HUES48 (cell line): ENCODE results near the gene CLTA.
A peak's percentile ranks its signal among the peaks of the same experiment; 100 is the strongest.

Experiments
- H3K27ac ChIP-seq: one replicate; pipeline ENCODE4 v1.7.0; 2013; ENCODE audit warnings: low read depth, low read length, inconsistent platforms
- H3K27me3 ChIP-seq: 2 replicates; pipeline ENCODE4 v1.6.1; 2013; ENCODE audit warnings: mild to moderate bottlenecking, low read length; ENCODE audit not compliant: control insufficient read depth, insufficient read depth
- H3K36me3 ChIP-seq: 2 replicates; pipeline ENCODE4 v1.6.1; 2013; ENCODE audit warnings: low read length; ENCODE audit not compliant: control insufficient read depth, insufficient read depth
- H3K4me1 ChIP-seq: 2 replicates; pipeline ENCODE4 v1.6.1; 2013; ENCODE audit warnings: mild to moderate bottlenecking, low read length; ENCODE audit not compliant: control insufficient read depth, insufficient read depth
- H3K4me3 ChIP-seq: 2 replicates; pipeline ENCODE4 v1.5.1; 2013; ENCODE audit warnings: mild to moderate bottlenecking, low read depth, low read length
- H3K9ac ChIP-seq: 2 replicates; pipeline ENCODE4 v1.6.1; 2013; ENCODE audit warnings: mild to moderate bottlenecking, low read depth, low read length, moderate library complexity
- H3K9me3 ChIP-seq: 2 replicates; pipeline ENCODE4 v1.6.1; 2013; ENCODE audit warnings: low read length; ENCODE audit not compliant: control insufficient read depth, insufficient read depth

The CLTA gene

GRCh38 chr9:36191290-36191645, 547 bp downstream of the CLTA start:
- H3K9me3 ChIP-seq: no peaks in the 10 kb centered on the region
- H3K27ac ChIP-seq: peak overlapping the region; percentile 95
- peak overlapping the region; percentile 94 for H3K4me3 ChIP-seq
- H3K4me1 ChIP-seq: peaks cover 23% of the 10 kb centered on the region
- peak overlapping the region; percentile 90 for H3K9ac ChIP-seq
- peaks cover 16% of the 10 kb centered on the region for H3K36me3 ChIP-seq
- no peaks in the 10 kb centered on the region for H3K27me3 ChIP-seq

GRCh38 chr9:36191686-36192085, 965 bp downstream of the CLTA start:
- Histone ChIP-seq H3K27ac (peak overlapping the region; percentile 95), H3K4me3 (peak overlapping the region; percentile 94), H3K4me1 (peaks cover 23% of the 10 kb centered on the region), H3K36me3 (peaks cover 19% of the 10 kb centered on the region), H3K9me3 (no peaks in the 10 kb centered on the region), H3K27me3 (no peaks in the 10 kb centered on the region), H3K9ac (peak overlapping the region; percentile 90)

GRCh38 chr9:36192196-36192595, 1.5 kb downstream of the CLTA start:
- Histone ChIP-seq H3K27ac (no peak overlapping the region), H3K9me3 (no peaks in the 10 kb centered on the region), H3K27me3 (no peaks in the 10 kb centered on the region), H3K4me3 (peak overlapping the region; percentile 94), H3K36me3 (peaks cover 24% of the 10 kb centered on the region), H3K4me1 (peaks cover 23% of the 10 kb centered on the region), H3K9ac (peak overlapping the region; percentile 90; the same call in 1 of the 2 replicates)

- Histone ChIP-seq H3K4me3 (peak overlapping the region; percentile 94), H3K27ac (no peak overlapping the region), H3K27me3 (no peaks in the 10 kb centered on the region), H3K9ac (no peak overlapping the region), H3K4me1 (peaks cover 23% of the 10 kb centered on the region), H3K36me3 (peaks cover 32% of the 10 kb centered on the region), H3K9me3 (no peaks in the 10 kb centered on the region)
Measured at GRCh38 chr9:36193023-36193422, 2.3 kb downstream of the CLTA start.

GRCh38 chr9:36194326-36195000, 3.7 kb downstream of the CLTA start:
- no peak overlapping the region for H3K4me3 ChIP-seq
- H3K9ac ChIP-seq: no peak overlapping the region
- H3K27me3 ChIP-seq: no peaks in the 10 kb centered on the region
- no peaks in the 10 kb centered on the region for H3K9me3 ChIP-seq
- peaks cover 45% of the 10 kb centered on the region for H3K36me3 ChIP-seq
- H3K4me1 ChIP-seq: peaks cover 18% of the 10 kb centered on the region
- no peak overlapping the region for H3K27ac ChIP-seq

- Histone ChIP-seq H3K4me1 (no peaks in the 10 kb centered on the region), H3K27me3 (no peaks in the 10 kb centered on the region), H3K27ac (no peak overlapping the region), H3K4me3 (no peak overlapping the region), H3K9ac (no peak overlapping the region), H3K36me3 (peaks cover 99% of the 10 kb centered on the region), H3K9me3 (no peaks in the 10 kb centered on the region)
Measured at GRCh38 chr9:36204906-36205547, 14.3 kb downstream of the CLTA start.

GRCh38 chr9:36207016-36207415, 16.3 kb downstream of the CLTA start:
- H3K27ac ChIP-seq: no peak overlapping the region
- no peak overlapping the region for H3K4me3 ChIP-seq
- H3K36me3 ChIP-seq: peaks cover 99% of the 10 kb centered on the region
- no peaks in the 10 kb centered on the region for H3K9me3 ChIP-seq
- H3K27me3 ChIP-seq: no peaks in the 10 kb centered on the region
- no peak overlapping the region for H3K9ac ChIP-seq
- no peaks in the 10 kb centered on the region for H3K4me1 ChIP-seq

- no peak overlapping the region for H3K9ac ChIP-seq
- peaks cover 99% of the 10 kb centered on the region for H3K36me3 ChIP-seq
- no peak overlapping the region for H3K27ac ChIP-seq
- H3K4me3 ChIP-seq: no peak overlapping the region
- no peaks in the 10 kb centered on the region for H3K9me3 ChIP-seq
- no peaks in the 10 kb centered on the region for H3K27me3 ChIP-seq
- no peaks in the 10 kb centered on the region for H3K4me1 ChIP-seq
Measured at GRCh38 chr9:36207546-36208012, 16.9 kb downstream of the CLTA start.

GRCh38 chr9:36208521-36209253, 18.0 kb downstream of the CLTA start:
- no peaks in the 10 kb centered on the region for H3K9me3 ChIP-seq
- peaks cover 99% of the 10 kb centered on the region for H3K36me3 ChIP-seq
- H3K27ac ChIP-seq: no peak overlapping the region

GRCh38 chr9:36210722-36211121, 20.0 kb downstream of the CLTA start:
- peaks cover 98% of the 10 kb centered on the region for H3K36me3 ChIP-seq
- H3K27me3 ChIP-seq: no peaks in the 10 kb centered on the region
- no peaks in the 10 kb centered on the region for H3K4me1 ChIP-seq
- no peaks in the 10 kb centered on the region for H3K9me3 ChIP-seq
- H3K4me3 ChIP-seq: no peak overlapping the region
- no peak overlapping the region for H3K27ac ChIP-seq
- H3K9ac ChIP-seq: no peak overlapping the region

More at GRCh38 chr9:36208521-36209253, 18.0 kb downstream of the CLTA start:
- Histone ChIP-seq H3K4me1 (no peaks in the 10 kb centered on the region), H3K4me3 (no peak overlapping the region), H3K9ac (no peak overlapping the region), H3K27me3 (no peaks in the 10 kb centered on the region)

- H3K9ac ChIP-seq: no peak overlapping the region
- no peaks in the 10 kb centered on the region for H3K27me3 ChIP-seq
- H3K4me3 ChIP-seq: no peak overlapping the region
- H3K9me3 ChIP-seq: no peaks in the 10 kb centered on the region
- no peak overlapping the region for H3K27ac ChIP-seq
- H3K36me3 ChIP-seq: peaks cover 94% of the 10 kb centered on the region
- no peaks in the 10 kb centered on the region for H3K4me1 ChIP-seq
Measured at GRCh38 chr9:36211510-36211909, 20.8 kb downstream of the CLTA start.
